Measurements from ENCODE around the gene OSBPL8.
A peak's percentile ranks its signal among the peaks of the same experiment; 100 is the strongest.
"Not testable (repeated sequence)": the region's sequence is repeated elsewhere in the genome, so short reads cannot be mapped to it uniquely, and the experiment has no call there.

Gene OSBPL8

DNA sequence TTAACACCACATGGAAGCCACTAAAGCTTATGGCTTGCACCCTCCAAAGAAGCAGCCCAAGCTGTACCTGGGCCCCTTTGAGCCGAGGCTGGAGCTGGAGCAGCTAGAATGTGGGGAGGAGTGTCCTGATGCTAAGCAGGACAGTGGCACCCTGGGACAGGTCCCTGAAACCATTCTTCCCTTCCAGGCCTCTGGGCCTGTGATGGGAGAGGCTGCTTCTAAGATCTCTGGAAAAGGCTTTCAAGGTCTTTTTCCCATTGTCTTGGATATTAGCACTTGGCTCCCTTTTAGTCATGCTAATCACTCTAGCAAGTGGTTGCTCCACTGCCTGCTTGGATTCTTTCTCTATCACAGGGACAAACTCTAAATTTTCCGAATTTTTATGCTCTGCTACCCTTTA lies 40.9 kb downstream of the OSBPL8 start:
- no peak for DNase-seq

- DNase-seq, result no peak
These were observed 44.3 kb downstream of the OSBPL8 start for GRCh38 chr12:76515271-76515670.

GRCh38 chr12:76511116-76511716 lies 48.4 kb downstream of the OSBPL8 start:
- DNase-seq, result not testable (repeated sequence)

DNA sequence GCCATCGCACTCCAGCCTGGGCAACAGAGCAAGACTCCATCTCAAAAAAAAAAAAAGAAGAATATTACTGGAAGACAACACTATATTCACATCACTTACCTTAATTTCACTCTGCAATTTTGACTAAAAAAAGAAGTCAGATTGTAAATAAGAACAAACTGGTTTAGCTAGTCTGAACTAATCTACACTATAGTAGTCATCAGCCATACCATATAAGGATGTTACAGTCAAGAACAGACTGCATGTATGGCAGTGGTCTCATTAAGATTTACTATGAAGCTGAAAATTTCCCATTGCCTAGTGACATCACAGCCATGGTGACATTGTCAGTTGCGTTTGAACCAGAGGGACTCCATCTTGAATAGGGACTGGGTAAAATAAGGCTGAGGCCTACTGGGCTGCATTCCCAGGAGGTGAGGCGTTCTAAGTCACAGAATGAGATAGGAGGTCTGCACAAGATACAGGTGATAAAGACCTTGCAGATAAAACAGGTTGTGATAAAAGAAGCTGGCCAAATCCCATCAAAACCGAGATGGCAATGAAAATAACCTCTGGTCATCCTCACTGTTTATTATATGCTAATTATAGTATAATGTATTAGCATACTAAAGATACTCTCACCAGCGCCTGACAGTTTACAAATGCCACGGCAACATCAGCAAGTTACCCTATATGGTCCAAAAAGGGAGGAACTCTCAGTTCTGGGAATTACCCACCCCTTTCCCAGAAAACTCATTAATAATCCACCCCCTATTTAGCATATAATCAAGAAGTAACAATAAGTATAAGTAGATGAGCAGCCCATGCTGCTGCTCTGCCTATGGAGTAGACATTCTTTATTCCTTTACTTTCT lies 51.2 kb downstream of the OSBPL8 start:
- DNase-seq, result no peak

- no peak for DNase-seq
These were observed 53.4 kb downstream of the OSBPL8 start for GRCh38 chr12:76506149-76506548.

DNA sequence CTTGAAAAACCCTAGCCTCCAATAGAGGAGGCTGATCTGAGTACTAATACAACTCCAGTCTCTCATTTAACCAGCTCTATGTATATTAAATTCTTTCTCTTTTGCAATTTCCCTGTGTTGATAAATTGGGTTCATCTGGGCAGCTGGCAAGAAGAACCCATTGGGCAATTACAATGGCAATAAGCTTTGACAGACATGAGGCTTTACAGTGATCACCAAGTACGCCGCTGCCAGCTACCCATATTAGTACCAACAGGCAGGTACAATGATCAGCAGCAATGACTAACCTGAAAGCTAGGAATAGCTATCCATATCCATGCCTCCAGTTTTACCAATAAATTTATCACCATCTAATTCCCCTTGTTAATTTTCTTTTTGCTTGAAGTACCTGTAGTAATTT lies 54.5 kb downstream of the OSBPL8 start:
- no peak for DNase-seq

- DNase-seq, result no peak
These were observed 55.0 kb downstream of the OSBPL8 start for GRCh38 chr12:76504606-76505005.

DNA sequence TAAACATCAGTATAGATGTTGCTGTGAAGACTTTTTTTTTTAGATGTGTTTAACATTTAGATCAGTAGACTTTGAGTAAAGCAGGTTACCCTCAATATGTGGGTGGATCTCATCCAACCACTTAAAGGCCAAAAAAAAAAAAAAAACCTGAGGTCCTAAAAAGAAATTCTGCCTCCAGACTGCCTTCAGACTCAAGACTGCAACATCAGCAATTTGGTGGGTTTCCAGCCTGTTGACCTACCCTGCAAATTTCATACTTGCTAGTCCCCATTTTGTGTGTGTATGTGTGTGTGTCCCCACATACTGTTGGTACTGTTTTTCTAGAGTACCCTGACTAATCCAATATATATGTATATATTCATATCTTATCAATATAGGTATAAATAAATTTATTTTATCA lies 55.6 kb downstream of the OSBPL8 start:
- DNase-seq, result no peak

- DNase-seq, result no peak
These were observed 58.2 kb downstream of the OSBPL8 start for GRCh38 chr12:76501390-76501789.

GRCh38 chr12:76499136-76499535 lies 60.4 kb downstream of the OSBPL8 start:
- not testable (repeated sequence) for DNase-seq

DNA sequence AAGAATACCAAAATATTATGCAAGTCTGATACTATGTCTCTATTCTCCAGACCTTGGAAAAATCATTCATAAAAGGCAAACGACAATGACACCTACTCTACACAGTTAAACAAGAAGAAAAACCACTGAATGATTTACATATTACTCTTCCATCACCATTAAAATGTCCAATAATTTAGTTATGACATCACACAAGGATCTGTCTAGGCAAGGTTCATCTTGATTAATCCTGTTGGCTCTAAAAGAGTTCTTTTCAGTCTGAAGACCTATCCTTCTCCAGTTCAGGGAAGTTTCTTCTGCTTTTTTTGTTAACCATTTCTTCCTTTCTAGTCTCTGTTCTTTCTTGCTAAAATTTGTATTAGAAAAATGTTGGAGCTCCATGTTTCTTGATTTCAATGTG lies 64.0 kb downstream of the OSBPL8 start:
- no peak for DNase-seq

- DNase-seq, result no peak
These were observed 68.3 kb downstream of the OSBPL8 start for GRCh38 chr12:76491292-76491691.

DNA sequence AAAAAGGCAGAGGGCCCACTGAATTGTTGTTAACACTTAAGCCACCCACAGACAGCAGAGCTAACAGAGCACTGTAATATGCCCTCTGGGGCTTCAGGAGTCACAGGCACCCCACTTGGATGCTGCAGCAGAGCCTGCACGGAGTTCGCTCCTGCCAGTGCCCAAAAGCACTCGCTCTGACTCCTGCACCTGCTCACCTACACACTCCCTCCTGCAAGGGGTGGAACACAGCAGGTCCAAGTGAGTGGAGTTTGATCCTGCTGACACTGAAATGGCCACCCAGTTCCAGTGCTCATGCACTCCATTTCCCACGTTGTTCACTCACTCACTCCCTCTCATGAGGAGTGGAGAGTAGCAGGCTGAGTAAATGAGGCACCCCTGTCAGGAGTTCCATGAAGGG lies 68.8 kb downstream of the OSBPL8 start:
- no peak for DNase-seq

DNA sequence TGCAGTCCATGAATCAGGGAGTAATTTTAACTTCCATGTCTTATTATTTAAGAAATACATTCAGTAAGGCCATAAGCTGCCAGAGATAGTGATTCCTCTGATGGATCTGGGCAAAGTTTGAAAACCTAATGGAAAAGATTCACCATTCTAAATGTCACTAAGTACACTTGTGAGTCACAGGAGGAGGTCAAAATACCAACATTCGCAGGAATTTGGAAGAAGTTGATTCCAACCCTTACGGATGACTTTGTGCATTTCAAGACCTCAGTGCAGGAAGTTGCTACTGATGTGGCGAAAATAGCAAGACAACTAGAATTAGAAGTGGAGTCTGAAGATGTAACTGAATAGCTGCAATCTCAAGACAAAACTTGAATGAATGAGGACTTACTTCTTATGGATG lies 69.8 kb downstream of the OSBPL8 start:
- no peak for DNase-seq

DNA sequence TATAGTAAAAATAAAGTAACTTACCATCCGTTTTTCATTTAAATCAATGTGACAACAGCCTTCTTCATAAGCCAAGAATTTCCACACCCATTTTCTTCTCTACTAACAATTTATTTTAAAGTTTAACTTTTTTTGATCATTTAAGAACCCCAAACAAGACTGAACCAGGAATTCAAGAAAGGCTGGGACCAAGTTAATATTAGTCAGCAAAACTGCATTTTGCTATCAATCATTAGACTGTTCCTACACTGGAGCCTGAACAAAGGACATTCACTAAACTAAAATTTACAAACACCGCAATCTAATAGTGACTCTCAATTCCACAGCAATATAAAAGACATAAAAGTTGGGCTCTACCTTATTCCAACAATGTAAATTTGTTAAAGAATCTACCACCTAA lies 73.6 kb downstream of the OSBPL8 start:
- DNase-seq, result no peak

DNA sequence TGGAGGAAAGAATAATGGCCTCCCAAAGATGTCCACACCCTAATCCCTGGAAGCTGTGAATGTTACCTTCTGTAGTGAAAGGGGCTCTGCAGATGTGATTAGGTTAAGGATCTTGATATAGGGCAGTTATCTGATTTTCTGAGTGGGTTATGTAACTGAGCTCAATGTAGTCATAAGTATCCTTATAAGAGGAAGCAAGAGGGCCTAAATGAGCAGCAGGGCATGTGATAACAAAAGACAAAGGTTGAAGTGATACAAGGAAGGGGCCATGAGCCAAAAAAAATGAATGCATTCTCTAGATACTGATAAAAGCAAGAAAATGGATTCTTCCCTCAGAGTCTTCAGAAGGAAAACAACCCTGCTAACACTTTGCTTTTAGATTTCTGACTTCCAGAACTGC lies 78.8 kb downstream of the OSBPL8 start:
- DNase-seq, result peak; percentile 5

DNA sequence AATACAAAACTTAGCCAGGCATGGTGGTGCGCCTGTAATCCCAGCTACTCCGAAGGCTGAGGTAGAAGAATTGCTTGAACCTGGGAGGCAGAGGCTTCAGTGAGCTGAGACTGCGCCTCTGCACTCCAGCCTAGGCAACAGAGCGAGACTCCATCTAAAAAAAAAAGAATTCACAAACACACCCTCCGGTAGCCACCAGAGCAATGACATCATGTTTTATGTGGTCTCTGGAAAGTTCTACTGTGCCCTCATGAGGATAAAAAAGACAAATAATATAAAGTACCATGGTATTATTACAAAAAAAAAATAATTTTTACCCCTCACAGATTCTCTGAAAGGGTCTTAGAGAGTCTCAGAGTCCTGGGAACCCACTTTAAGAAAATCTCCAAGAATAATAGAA lies 81.5 kb downstream of the OSBPL8 start:
- DNase-seq, result no peak

GRCh38 chr12:76472862-76473261 lies 86.7 kb downstream of the OSBPL8 start:
- DNase-seq, result not testable (repeated sequence)

DNA sequence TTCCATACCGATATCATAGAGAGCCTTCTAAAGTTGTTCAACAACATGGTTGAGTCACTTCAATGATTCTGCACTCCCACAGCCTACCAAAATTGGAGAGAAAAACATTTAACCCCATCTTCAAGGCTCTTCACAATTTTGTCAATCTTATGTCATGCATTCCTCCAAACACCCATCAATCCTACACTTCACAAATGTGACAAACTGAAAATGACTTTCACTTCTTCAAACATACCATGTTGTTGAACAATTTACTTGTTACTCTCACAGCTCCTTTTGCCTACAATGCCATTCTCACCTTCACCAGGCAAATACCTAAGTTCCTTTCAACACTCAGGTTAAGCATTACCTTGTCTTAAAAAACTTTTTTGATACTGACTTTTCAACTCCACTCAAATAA lies 88.0 kb downstream of the OSBPL8 start:
- DNase-seq, result no peak

GRCh38 chr12:76470028-76470939 lies 89.3 kb downstream of the OSBPL8 start:
- no peak for DNase-seq

- no peak for DNase-seq
These were observed 94.9 kb downstream of the OSBPL8 start for GRCh38 chr12:76464631-76465166.

DNA sequence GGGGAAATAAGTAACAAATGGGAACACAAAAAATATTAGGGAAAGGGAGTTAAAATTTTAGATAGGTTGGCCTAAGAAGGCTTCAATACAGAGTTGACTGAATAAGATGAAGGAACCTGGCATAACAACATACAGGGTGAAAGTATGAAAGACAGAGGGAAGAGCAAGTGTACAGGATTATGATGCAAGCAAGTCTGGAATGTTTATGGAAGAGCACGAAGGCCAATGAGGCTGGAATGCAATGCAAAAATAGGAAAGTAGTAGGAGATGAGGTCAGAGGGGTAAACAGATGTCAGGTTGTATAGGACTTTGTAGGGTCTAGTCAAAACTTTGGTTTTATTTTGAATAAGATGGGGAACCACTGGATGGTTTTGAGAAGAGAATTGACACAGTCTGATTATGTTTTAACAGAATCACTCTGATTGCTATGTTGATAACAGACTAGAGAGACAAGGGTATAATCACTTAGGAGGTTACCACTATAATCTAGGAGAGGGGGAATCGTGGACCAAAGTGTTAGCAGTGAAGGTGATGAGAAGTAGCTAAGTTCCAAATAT lies 96.8 kb downstream of the OSBPL8 start:
- no peak for DNase-seq

- DNase-seq, result no peak
These were observed 98.8 kb downstream of the OSBPL8 start for GRCh38 chr12:76460807-76461206.
